Neural progenitor cell (in vitro differentiated cells): ENCODE data around the gene KIAA1958. TPM values are rescaled to one million over a fixed set of nuclear protein-coding genes. Genes with fewer than 3 reads are reported as not detected.

Source experiments
- DNase-seq: peaks from one replicate; pipeline ENCODE4 v3.0.0-alpha.2; 2016; ENCODE audit warnings: low spot score
- H2AFZ ChIP-seq: fragments of 200-600 bp; sonication (generic); replicated peaks from 2 replicates; pipeline ENCODE4 v1.6.1; 2016; ENCODE audit warnings: antibody characterized with exemption
- H3F3A ChIP-seq: fragments of 200-600 bp; sonication (generic); 2 replicates; pipeline ENCODE4 v1.6.1; 2016; ENCODE audit warnings: antibody characterized with exemption, low read depth
- H3K27ac ChIP-seq: fragments of 200-600 bp; sonication (generic); 2 replicates; pipeline ENCODE4 v1.5.1; 2016; ENCODE audit warnings: mild to moderate bottlenecking
- H3K27me3 ChIP-seq: fragments of 200-600 bp; sonication (generic); 2 replicates; pipeline ENCODE4 v1.6.1; 2016; ENCODE audit warnings: mild to moderate bottlenecking, moderate library complexity
- H3K36me3 ChIP-seq: fragments of 200-600 bp; sonication (generic); 2 replicates; pipeline ENCODE4 v1.5.1; 2016
- H3K4me1 ChIP-seq: fragments of 200-600 bp; sonication (generic); 2 replicates; pipeline ENCODE4 v1.6.1; 2016; ENCODE audit warnings: mixed run types
- H3K4me2 ChIP-seq: fragments of 200-600 bp; sonication (generic); 2 replicates; pipeline ENCODE4 v1.6.1; 2016
- H3K4me3 ChIP-seq: fragments of 200-600 bp; sonication (generic); 2 replicates; pipeline ENCODE4 v1.5.1; 2016
- H3K79me2 ChIP-seq: fragments of 200-600 bp; sonication (generic); 2 replicates; pipeline ENCODE4 v1.6.1; 2016; ENCODE audit warnings: low read depth
- H3K9ac ChIP-seq: fragments of 200-600 bp; sonication (generic); 2 replicates; pipeline ENCODE4 v1.6.1; 2016
- H3K9me3 ChIP-seq: fragments of 200-600 bp; sonication (generic); 2 replicates; pipeline ENCODE4 v1.5.1; 2016; ENCODE audit warnings: low read depth
- H4K20me1 ChIP-seq: fragments of 200-600 bp; sonication (generic); 2 replicates; pipeline ENCODE4 v1.6.1; 2016; ENCODE audit warnings: low read depth
- H3K27ac Mint-ChIP-seq: 3 replicates; pipeline ENCODE4 v1.8.0; 2021; ENCODE audit warnings: mixed read lengths
- H3K27me3 Mint-ChIP-seq: 2 replicates; pipeline ENCODE4 v1.8.0; 2022; ENCODE audit warnings: low read depth, mild to moderate bottlenecking, inconsistent platforms, moderate library complexity, mixed read lengths; ENCODE audit not compliant: insufficient read depth
- H3K36me3 Mint-ChIP-seq: 3 replicates; pipeline ENCODE4 v1.8.0; 2021; ENCODE audit warnings: mixed read lengths
- H3K4me1 Mint-ChIP-seq: 3 replicates; pipeline ENCODE4 v1.8.0; 2021; ENCODE audit warnings: mixed read lengths
- H3K4me3 Mint-ChIP-seq: 3 replicates; pipeline ENCODE4 v1.8.0; 2021; ENCODE audit warnings: mild to moderate bottlenecking, moderate library complexity, mixed read lengths
- H3K9me3 Mint-ChIP-seq: 3 replicates; pipeline ENCODE4 v1.8.0; 2020; ENCODE audit warnings: mixed read lengths
- CTCF ChIP-seq: fragments of 200-600 bp; sonication (generic); IDR thresholded peaks from 2 replicates; pipeline ENCODE4 v1.5.1; 2017; ENCODE audit warnings: antibody characterized with exemption, mild to moderate bottlenecking
- EZH2 ChIP-seq: fragments of 200-600 bp; sonication (generic); IDR thresholded peaks from 2 replicates; pipeline ENCODE4 v1.6.1; 2017; ENCODE audit warnings: antibody characterized with exemption, mild to moderate bottlenecking, moderate library complexity
- EZH2phosphoT487 ChIP-seq: fragments of 200-600 bp; sonication (generic); IDR thresholded peaks from 2 replicates; pipeline ENCODE4 v1.6.1; 2017; ENCODE audit warnings: antibody characterized with exemption
- total RNA-seq: library from RNA; depleted of rRNA; stranded (reverse); fragments of >200 nt; gene quantifications from 2 replicates; pipeline ENCODE4 v1.2.3, GENCODE V29; 2015; ENCODE audit warnings: low replicate concordance

The KIAA1958 gene
- total RNA-seq, 1 donor from 2014 or later, result 31.4 TPM

- Histone ChIP-seq H3K4me1 (peaks cover 18% of the 10 kb centered on the region), H3K9ac (no peak overlapping the region), H3K36me3 (no peaks in the 10 kb centered on the region), H3K4me2 (no peak overlapping the region), H3F3A (no peaks in the 10 kb centered on the region), H3K4me3 (no peak overlapping the region), H3K27me3 (no peaks in the 10 kb centered on the region), H3K27ac (no peak overlapping the region), H4K20me1 (peaks cover 92% of the 10 kb centered on the region), H3K9me3 (no peaks in the 10 kb centered on the region), H2AFZ (no peak overlapping the region), H3K79me2 (peaks cover 100% of the 10 kb centered on the region)
- TF ChIP-seq EZH2, result no peak
- TF ChIP-seq EZH2phosphoT487, result no peak
- TF ChIP-seq CTCF, result no peak
- no peak overlapping the region for H3K4me3 Mint-ChIP-seq
- peaks cover 64% of the 10 kb centered on the region for H3K9me3 Mint-ChIP-seq
- no peak overlapping the region for H3K27ac Mint-ChIP-seq
- no peak for DNase-seq
- peaks cover 50% of the 10 kb centered on the region for H3K36me3 Mint-ChIP-seq
- no peaks in the 10 kb centered on the region for H3K4me1 Mint-ChIP-seq
- H3K27me3 Mint-ChIP-seq, result no peaks in the 10 kb centered on the region
Observed at GRCh38 chr9:112505607-112506006, 19.0 kb downstream of the KIAA1958 start.

GRCh38 chr9:112506571-112506970 lies 19.9 kb downstream of the KIAA1958 start:
- Histone ChIP-seq H3F3A (no peaks in the 10 kb centered on the region), H2AFZ (no peak overlapping the region), H3K4me1 (peaks cover 20% of the 10 kb centered on the region), H3K4me2 (no peak overlapping the region), H3K4me3 (no peak overlapping the region), H3K9ac (no peak overlapping the region), H3K79me2 (peaks cover 100% of the 10 kb centered on the region), H3K9me3 (no peaks in the 10 kb centered on the region), H3K27me3 (no peaks in the 10 kb centered on the region), H3K27ac (peak overlapping the region; percentile 53), H4K20me1 (peaks cover 91% of the 10 kb centered on the region), H3K36me3 (no peaks in the 10 kb centered on the region)
- DNase-seq, result no peak
- Mint-ChIP-seq H3K9me3 (peaks cover 56% of the 10 kb centered on the region), H3K36me3 (peaks cover 41% of the 10 kb centered on the region), H3K27me3 (no peaks in the 10 kb centered on the region), H3K4me1 (no peaks in the 10 kb centered on the region), H3K4me3 (no peak overlapping the region), H3K27ac (no peak overlapping the region)
- TF ChIP-seq EZH2phosphoT487, result no peak
- no peak for TF ChIP-seq CTCF

GRCh38 chr9:112507001-112507680 lies 20.5 kb downstream of the KIAA1958 start:
- Histone ChIP-seq H3K36me3 (no peaks in the 10 kb centered on the region), H4K20me1 (peaks cover 86% of the 10 kb centered on the region), H3K79me2 (peaks cover 100% of the 10 kb centered on the region), H3K4me2 (no peak overlapping the region), H3K27me3 (no peaks in the 10 kb centered on the region), H3F3A (no peaks in the 10 kb centered on the region), H3K4me1 (peaks cover 20% of the 10 kb centered on the region), H3K9ac (no peak overlapping the region), H3K4me3 (no peak overlapping the region), H3K9me3 (no peaks in the 10 kb centered on the region), H2AFZ (no peak overlapping the region), H3K27ac (no peak overlapping the region)
- peaks cover 40% of the 10 kb centered on the region for H3K36me3 Mint-ChIP-seq
- no peak for TF ChIP-seq CTCF
- TF ChIP-seq EZH2, result no peak
- TF ChIP-seq EZH2phosphoT487, result no peak
- H3K4me3 Mint-ChIP-seq, result no peak overlapping the region
- no peaks in the 10 kb centered on the region for H3K27me3 Mint-ChIP-seq
- H3K27ac Mint-ChIP-seq, result no peak overlapping the region
- H3K9me3 Mint-ChIP-seq, result peaks cover 53% of the 10 kb centered on the region
- H3K4me1 Mint-ChIP-seq, result no peaks in the 10 kb centered on the region
- no peak for DNase-seq
